SJCRH30 (cell line): ENCODE results near the gene B4GAT1. TPM values are rescaled to one million over a fixed set of nuclear protein-coding genes. Genes with fewer than 3 reads are reported as not detected.

Source experiments
- DNase-seq, 2 experiments: peaks; one replicate each; pipeline ENCODE4 v3.0.0-alpha.2; 2015 to 2020
- H3K27ac ChIP-seq: fragments of 250-450 bp; sonication (Bioruptor Pico); 2 replicates; pipeline ENCODE4 v1.5.1; 2020; ENCODE audit warnings: mild to moderate bottlenecking, moderate library complexity
- H3K27me3 ChIP-seq: fragments of 250-450 bp; sonication (Bioruptor Pico); 2 replicates; pipeline ENCODE4 v1.5.1; 2020; ENCODE audit warnings: mild to moderate bottlenecking, moderate library complexity
- H3K36me3 ChIP-seq: fragments of 250-450 bp; sonication (Bioruptor Pico); 2 replicates; pipeline ENCODE4 v1.5.1; 2020; ENCODE audit warnings: mild to moderate bottlenecking, moderate library complexity
- H3K4me1 ChIP-seq: fragments of 250-450 bp; sonication (Bioruptor Pico); 2 replicates; pipeline ENCODE4 v1.5.1; 2020; ENCODE audit warnings: mild to moderate bottlenecking, moderate library complexity
- H3K4me3 ChIP-seq: fragments of 250-450 bp; sonication (Bioruptor Pico); 2 replicates; pipeline ENCODE4 v1.5.1; 2020; ENCODE audit warnings: mild to moderate bottlenecking, moderate library complexity
- H3K9me3 ChIP-seq: fragments of 250-450 bp; sonication (Bioruptor Pico); replicated peaks from 2 replicates; pipeline ENCODE4 v1.5.1; 2020; ENCODE audit warnings: mild to moderate bottlenecking, moderate library complexity
- total RNA-seq: library from RNA; depleted of rRNA; stranded (reverse); fragments of >200 nt; shearing (Covaris generic); gene quantifications from 2 replicates; pipeline ENCODE4 v1.2.3, GENCODE V29; 2014

Gene B4GAT1
- total RNA-seq, 1 experiment from 2014 or later: 8.0 TPM

- no peaks in the 10 kb centered on the region for H3K9me3 ChIP-seq
- no peaks in the 10 kb centered on the region for H3K36me3 ChIP-seq
- peak overlapping the region; percentile 31 for H3K27ac ChIP-seq
- no peaks in the 10 kb centered on the region for H3K27me3 ChIP-seq
- peak overlapping the region; percentile 55 for H3K4me3 ChIP-seq
- DNase-seq: peak; percentile 55 to 57
- peaks cover 15% of the 10 kb centered on the region for H3K4me1 ChIP-seq
These were observed 11.7 kb downstream of the B4GAT1 start for GRCh38 chr11:66335531-66336233.

DNA sequence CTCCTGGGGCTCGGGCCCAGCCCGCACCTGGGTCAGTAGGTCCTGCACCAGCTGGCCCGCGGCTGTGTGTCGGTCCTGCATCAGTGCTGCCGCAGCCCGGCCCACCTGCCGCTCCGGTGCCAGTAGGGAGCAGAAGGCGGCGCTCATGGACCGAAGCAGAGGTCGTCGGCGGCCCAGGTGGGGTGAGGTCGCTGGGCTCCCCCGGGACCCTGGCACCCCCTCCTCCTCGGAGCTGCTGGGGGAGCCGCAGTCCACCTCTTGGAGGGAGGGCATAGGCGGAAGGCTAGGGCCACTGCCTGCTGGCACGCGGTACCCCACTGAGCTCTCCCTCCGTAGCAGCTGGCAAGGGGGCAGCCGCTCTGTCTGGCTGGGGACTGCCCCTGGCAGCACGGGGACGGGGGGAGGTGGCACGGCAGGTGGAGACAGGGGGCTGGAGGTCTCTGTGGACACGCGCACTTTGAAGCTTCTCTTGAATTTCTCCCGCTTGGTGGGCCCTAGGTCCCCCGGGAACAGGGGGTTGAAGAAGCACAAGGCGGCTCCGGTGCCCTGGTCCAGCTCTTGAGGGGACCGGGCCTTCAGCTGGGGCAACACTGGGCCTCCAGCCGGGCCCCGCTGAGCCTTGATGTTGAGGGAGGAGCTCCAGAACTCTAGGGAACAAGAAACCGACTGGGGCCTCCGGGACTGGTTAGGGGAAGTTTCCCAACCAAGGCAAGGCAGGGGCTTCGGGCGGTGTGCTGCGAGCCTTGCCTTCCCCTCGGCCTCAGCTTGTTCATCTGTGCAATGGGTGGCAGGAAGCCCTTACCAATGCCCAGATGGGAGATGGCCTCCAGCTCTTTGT lies 12.6 kb downstream of the B4GAT1 start:
- H3K9me3 ChIP-seq: no peaks in the 10 kb centered on the region
- no peak for DNase-seq
- peaks cover 15% of the 10 kb centered on the region for H3K4me1 ChIP-seq
- H3K27me3 ChIP-seq: no peaks in the 10 kb centered on the region
- no peak overlapping the region for H3K27ac ChIP-seq
- no peaks in the 10 kb centered on the region for H3K36me3 ChIP-seq
- H3K4me3 ChIP-seq: peak overlapping the region; percentile 55; the same call in 1 of the 2 replicates

DNA sequence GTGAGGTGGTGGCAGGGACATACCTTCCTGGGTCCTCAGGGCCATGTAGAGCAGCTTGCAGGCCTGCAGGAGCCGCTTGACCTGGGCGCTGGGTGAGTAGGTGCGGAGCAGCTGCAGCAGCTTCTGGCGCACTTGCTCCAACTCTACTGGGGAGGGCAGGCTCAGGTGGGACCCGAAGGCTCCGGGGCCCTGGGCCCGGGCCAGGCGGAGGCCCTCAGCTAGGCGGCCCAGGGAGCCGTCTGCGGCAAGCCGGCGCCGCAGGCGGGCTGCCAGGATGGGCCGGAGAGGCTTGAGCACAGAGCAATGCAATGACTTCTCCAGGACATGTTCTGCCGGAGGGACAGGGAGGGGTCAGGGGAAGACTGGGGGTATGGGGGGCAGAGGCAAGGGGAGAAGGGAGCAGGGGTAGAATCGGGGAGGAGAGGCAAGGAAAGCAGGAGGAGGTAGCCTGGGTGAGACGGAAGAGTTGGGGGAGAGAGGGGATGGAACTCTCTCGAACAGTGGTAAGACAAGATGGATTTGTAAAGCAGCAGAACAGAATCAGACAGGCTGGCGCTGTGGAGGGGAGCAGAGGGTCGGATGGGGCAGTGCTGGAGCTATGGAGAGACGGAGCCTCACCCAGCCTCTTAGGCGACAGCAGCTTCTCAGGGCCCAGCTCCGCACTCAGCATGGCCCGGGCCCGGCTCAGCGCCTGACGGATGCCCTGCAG lies 13.4 kb downstream of the B4GAT1 start:
- Histone ChIP-seq H3K27ac (no peak overlapping the region), H3K36me3 (no peaks in the 10 kb centered on the region), H3K4me3 (no peak overlapping the region), H3K27me3 (no peaks in the 10 kb centered on the region), H3K9me3 (no peaks in the 10 kb centered on the region), H3K4me1 (peaks cover 15% of the 10 kb centered on the region)
- no peak for DNase-seq

- DNase-seq: no peak
- Histone ChIP-seq H3K9me3 (no peaks in the 10 kb centered on the region), H3K27me3 (no peaks in the 10 kb centered on the region), H3K27ac (no peak overlapping the region), H3K4me3 (no peak overlapping the region), H3K36me3 (no peaks in the 10 kb centered on the region), H3K4me1 (peaks cover 15% of the 10 kb centered on the region)
These were observed 14.1 kb downstream of the B4GAT1 start for GRCh38 chr11:66333220-66333877.

DNA sequence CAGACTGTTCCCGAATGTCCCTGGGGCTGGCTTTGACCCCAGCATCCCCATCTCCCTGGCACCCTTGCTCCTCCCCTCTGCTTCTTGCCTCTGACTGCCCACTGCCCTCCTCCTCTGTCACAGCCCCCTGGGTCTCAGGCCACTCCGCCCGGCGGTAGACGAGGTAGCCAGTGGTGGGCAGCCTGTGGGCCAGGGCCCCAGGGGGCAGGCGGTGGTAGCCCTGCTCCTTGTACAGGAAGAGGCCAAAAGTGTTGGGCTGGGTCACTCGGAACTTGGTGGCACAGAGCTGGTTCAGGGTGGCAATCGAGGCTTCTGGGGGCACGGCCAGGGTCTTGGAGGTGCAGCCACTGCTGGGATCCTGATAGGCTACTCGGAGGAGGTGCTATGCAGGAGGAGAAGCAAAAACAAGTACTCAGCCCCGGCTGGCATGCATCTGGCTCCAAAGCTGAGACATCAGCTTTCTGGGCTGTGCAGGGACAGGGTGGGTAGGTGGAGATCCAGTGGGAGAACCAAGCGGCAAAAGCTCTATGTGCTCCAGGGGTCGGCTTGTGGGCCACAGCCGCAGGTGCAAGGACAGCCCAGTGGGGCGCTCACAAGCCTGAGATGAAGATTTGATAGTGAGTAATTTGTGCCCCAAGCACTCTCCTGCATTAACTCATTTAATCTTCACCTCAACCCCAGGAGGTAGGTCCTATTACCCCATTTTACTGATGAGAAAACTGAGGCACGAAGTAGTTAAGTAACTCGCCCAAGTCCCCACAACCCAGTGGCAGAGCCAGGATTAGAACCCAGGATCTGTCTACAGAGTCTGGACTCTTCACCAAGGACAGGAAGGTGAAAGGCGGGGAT lies 14.8 kb downstream of the B4GAT1 start:
- Histone ChIP-seq H3K27me3 (no peaks in the 10 kb centered on the region), H3K9me3 (no peaks in the 10 kb centered on the region), H3K36me3 (no peaks in the 10 kb centered on the region), H3K4me1 (peaks cover 14% of the 10 kb centered on the region), H3K27ac (no peak overlapping the region), H3K4me3 (no peak overlapping the region)
- no peak for DNase-seq

GRCh38 chr11:66331542-66332370 lies 15.7 kb downstream of the B4GAT1 start:
- no peaks in the 10 kb centered on the region for H3K36me3 ChIP-seq
- no peaks in the 10 kb centered on the region for H3K9me3 ChIP-seq
- H3K4me1 ChIP-seq: peaks cover 10% of the 10 kb centered on the region
- H3K27ac ChIP-seq: no peak overlapping the region
- no peak for DNase-seq
- no peak overlapping the region for H3K4me3 ChIP-seq
- no peaks in the 10 kb centered on the region for H3K27me3 ChIP-seq

GRCh38 chr11:66330931-66331330 lies 16.5 kb downstream of the B4GAT1 start:
- Histone ChIP-seq H3K9me3 (no peaks in the 10 kb centered on the region), H3K36me3 (no peaks in the 10 kb centered on the region), H3K27me3 (no peaks in the 10 kb centered on the region), H3K27ac (no peak overlapping the region), H3K4me1 (peaks cover 7% of the 10 kb centered on the region; the same call in 1 of the 2 replicates), H3K4me3 (no peak overlapping the region)
- DNase-seq: peak in 1 of 2 experiments; percentile 26

DNA sequence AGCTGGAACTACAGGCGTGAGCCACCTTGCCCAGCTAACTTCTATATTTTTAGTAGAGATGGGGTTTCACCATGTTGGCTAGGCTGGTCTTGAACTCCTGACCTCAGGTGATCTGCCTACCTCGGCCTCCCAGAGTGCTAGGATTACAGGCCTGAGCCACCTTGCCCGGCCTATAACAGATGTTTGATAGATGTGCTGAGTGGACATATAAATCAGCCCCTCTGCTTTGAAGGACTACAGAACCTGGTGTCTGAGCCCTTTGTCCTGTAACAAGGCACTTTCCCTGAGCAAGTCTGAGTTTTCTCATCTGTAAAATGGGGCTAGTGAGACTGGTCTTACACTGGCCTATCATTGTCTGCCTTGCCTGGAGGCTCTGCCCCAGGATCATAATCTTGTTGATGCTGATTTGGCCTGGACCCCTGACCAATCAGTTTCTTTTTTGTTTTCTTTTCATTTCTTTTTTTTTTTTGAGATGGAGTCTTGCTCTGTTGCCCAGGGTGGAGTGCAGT lies 18.2 kb downstream of the B4GAT1 start:
- Histone ChIP-seq H3K4me1 (peaks cover 7% of the 10 kb centered on the region; the same call in 1 of the 2 replicates), H3K4me3 (no peak overlapping the region), H3K36me3 (no peaks in the 10 kb centered on the region), H3K27me3 (no peaks in the 10 kb centered on the region), H3K27ac (no peak overlapping the region), H3K9me3 (no peaks in the 10 kb centered on the region)
- DNase-seq: no peak

- Histone ChIP-seq H3K4me1 (peaks cover 7% of the 10 kb centered on the region; the same call in 1 of the 2 replicates), H3K36me3 (no peaks in the 10 kb centered on the region), H3K27me3 (no peaks in the 10 kb centered on the region), H3K4me3 (no peak overlapping the region), H3K9me3 (no peaks in the 10 kb centered on the region), H3K27ac (no peak overlapping the region)
- peak; percentile 70 to 81 for DNase-seq
These were observed 18.9 kb downstream of the B4GAT1 start for GRCh38 chr11:66328302-66329144.

DNA sequence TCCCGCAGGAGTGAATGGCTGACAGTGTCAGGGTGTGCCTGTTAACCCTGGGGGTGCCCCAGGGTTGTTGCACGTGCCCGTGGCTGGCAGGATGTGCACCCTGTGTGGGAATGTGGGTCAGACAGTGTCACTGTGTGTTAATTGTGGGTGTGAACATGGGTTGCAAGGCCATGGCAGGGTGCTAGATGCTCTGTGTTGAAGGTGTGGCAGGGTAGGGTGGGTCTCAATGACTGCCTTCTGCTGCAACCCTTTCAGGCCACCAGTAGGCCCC lies 19.5 kb downstream of the B4GAT1 start:
- DNase-seq: no peak
- no peaks in the 10 kb centered on the region for H3K36me3 ChIP-seq
- H3K4me1 ChIP-seq: peaks cover 7% of the 10 kb centered on the region; the same call in 1 of the 2 replicates
- no peaks in the 10 kb centered on the region for H3K27me3 ChIP-seq
- no peak overlapping the region for H3K4me3 ChIP-seq
- no peaks in the 10 kb centered on the region for H3K9me3 ChIP-seq
- no peak overlapping the region for H3K27ac ChIP-seq

DNA sequence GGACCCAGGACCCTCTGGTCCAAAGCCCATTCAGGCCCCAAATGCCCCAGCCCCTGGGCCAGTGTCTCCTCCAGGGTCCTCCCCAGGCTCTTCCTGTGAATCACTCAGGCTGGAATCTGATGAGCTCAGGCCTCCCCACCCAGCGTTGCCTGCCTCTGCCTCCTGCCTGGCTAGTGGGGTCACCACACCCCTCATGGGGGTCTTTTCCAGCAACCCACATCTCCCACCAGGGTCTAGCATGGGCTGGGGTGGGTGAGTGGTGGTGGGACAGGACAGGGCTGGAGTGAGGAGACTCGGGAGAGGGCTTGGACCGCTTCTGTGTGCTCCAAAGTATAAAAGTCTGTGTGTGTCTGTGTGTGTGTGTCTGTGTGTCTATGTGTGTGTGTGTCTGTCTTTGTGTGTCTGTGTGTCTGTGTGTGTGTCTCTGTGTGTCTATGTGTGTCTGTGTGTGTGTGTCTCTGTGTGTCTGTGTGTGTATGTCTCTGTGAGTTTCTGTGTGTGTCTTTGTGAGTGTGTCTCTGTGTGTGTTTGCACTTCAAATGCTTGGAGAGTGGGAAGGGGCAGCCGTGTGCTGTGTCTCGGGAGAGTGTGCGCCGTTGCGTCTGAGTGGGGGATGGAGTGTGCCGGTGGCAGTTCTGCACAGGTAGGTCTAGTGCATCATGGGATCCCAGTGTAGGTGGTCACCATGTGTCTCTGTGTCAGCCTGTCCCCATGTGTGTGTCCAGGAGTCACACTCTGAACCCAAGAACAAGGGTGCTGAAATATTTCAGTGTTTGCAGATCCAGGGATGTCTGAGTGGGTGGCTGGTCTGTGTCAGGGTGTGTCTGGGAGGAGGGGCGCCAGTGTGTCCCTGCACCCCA lies 20.0 kb downstream of the B4GAT1 start:
- no peak for DNase-seq
- peaks cover 7% of the 10 kb centered on the region; the same call in 1 of the 2 replicates for H3K4me1 ChIP-seq

More for the DNA sequence above, 20.0 kb downstream of the B4GAT1 start:
- H3K9me3 ChIP-seq: no peaks in the 10 kb centered on the region
- no peak overlapping the region for H3K4me3 ChIP-seq
- no peak overlapping the region; the same call in 1 of the 2 replicates for H3K27ac ChIP-seq
- no peaks in the 10 kb centered on the region for H3K36me3 ChIP-seq
- no peaks in the 10 kb centered on the region for H3K27me3 ChIP-seq
